ENCODE data around the gene CEP20.

- TF ChIP-seq CTCF (IDR thresholded peaks at IDR 0.05) (no peak), ZBTB33 (IDR thresholded peaks at IDR 0.05; ENCODE audit: borderline replicate concordance, low read depth) (no peak), USF2 (IDR thresholded peaks at IDR 0.05; ENCODE audit: borderline replicate concordance, low read depth, low read length) (no peak)
Observed at GRCh38 chr16:15925631-15926030, 37.2 kb upstream of the CEP20 start.
